ENCODE data around the gene COL9A2.

- TF ChIP-seq SPI1 (IDR thresholded peaks at IDR 0.05; ENCODE audit: low read depth, low read length), result no peak
- TF ChIP-seq TAF1 (IDR thresholded peaks at IDR 0.05; ENCODE audit: low read depth, low read length), result no peak
- TF ChIP-seq POLR2A (IDR thresholded peaks at IDR 0.05; ENCODE audit: low read depth, low read length), result no peak
These were observed 51.2 kb downstream of the COL9A2 start for GRCh38 chr1:40265919-40266318.

All from GM12891 (cell line).